ENCODE measurements around the gene ASIC2. TPM values are rescaled to one million over a fixed set of nuclear protein-coding genes. Genes with fewer than 3 reads are reported as not detected.

Gene ASIC2
- total RNA-seq: under 0.01 TPM in 1 of 2 replicates, not detected in the other

GRCh38 chr17:33292981-33293867 lies at the start of gene ASIC2:
Gene ASIC2 (minus strand): TSS chr17:33293295.

Measured in epithelial cell of umbilical artery (primary cell).